Limb (tissue), 2 donors: ENCODE measurements around the gene CD52.

ENCODE experiments used
- DNase-seq, 2 donors: peaks; one replicate each; pipeline ENCODE4 v3.0.0-alpha.2; 2016; ENCODE audit errors: extremely low spot score in 2 of 2

Gene CD52

GRCh38 chr1:26353976-26354820 lies 36.4 kb downstream of the CD52 start, which contains the start of gene CRYBG2:
Gene CRYBG2 (minus strand): TSS chr1:26354130. CDS start chr1:26346657, 7,473 bp downstream.
- no peak for DNase-seq

- DNase-seq: no peak
These were observed 37.2 kb downstream of the CD52 start for GRCh38 chr1:26354972-26355371.

- no peak for DNase-seq
These were observed 38.3 kb downstream of the CD52 start for GRCh38 chr1:26356106-26356505.

GRCh38 chr1:26357121-26357602 lies 39.4 kb downstream of the CD52 start:
- DNase-seq: no peak

- no peak for DNase-seq
These were observed 40.9 kb downstream of the CD52 start for GRCh38 chr1:26358411-26359384.

- peak in 1 of 2 donors; percentile 63 for DNase-seq
These were observed 42.4 kb downstream of the CD52 start for GRCh38 chr1:26359981-26360806.

- DNase-seq: no peak
These were observed 43.2 kb downstream of the CD52 start for GRCh38 chr1:26360807-26361604.

GRCh38 chr1:26361605-26362122 lies 43.9 kb downstream of the CD52 start:
- no peak for DNase-seq

GRCh38 chr1:26362331-26362730 lies 44.6 kb downstream of the CD52 start:
- DNase-seq: no peak

GRCh38 chr1:26363549-26364448 lies 46.0 kb downstream of the CD52 start:
- DNase-seq: peak; percentile 40 to 84

- DNase-seq: no peak
These were observed 47.2 kb downstream of the CD52 start for GRCh38 chr1:26364956-26365355.

- no peak for DNase-seq
These were observed 49.7 kb downstream of the CD52 start for GRCh38 chr1:26367441-26367840.

GRCh38 chr1:26368006-26368405 lies 50.2 kb downstream of the CD52 start:
- DNase-seq: no peak

- DNase-seq: no peak
These were observed 50.7 kb downstream of the CD52 start for GRCh38 chr1:26368486-26368885.
